ENCODE data around the gene TTC7B.

DNA sequence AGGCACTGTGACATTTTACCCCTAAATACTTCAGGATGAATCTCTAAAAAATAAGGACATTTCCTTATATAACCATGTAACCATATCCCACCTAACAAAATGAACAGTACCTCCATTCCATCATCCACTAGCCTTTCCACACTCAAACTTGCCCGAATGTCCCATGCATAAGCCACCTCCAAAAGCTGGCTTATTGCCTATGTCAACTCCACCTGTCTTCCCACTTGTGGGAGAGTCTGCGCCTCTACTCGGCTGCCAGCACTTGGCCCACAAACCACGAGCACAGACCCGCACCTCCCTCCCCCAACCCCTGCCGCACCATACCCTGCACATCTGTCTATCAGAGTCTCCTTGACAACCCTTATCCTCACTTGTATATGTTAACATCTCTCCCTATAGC, 253.6 kb downstream of the TTC7B start:
- TF ChIP-seq, protein P1, sequence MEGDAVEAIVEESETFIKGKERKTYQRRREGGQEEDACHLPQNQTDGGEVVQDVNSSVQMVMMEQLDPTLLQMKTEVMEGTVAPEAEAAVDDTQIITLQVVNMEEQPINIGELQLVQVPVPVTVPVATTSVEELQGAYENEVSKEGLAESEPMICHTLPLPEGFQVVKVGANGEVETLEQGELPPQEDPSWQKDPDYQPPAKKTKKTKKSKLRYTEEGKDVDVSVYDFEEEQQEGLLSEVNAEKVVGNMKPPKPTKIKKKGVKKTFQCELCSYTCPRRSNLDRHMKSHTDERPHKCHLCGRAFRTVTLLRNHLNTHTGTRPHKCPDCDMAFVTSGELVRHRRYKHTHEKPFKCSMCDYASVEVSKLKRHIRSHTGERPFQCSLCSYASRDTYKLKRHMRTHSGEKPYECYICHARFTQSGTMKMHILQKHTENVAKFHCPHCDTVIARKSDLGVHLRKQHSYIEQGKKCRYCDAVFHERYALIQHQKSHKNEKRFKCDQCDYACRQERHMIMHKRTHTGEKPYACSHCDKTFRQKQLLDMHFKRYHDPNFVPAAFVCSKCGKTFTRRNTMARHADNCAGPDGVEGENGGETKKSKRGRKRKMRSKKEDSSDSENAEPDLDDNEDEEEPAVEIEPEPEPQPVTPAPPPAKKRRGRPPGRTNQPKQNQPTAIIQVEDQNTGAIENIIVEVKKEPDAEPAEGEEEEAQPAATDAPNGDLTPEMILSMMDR (IDR thresholded peaks at IDR 0.05; ENCODE audit: insufficient read depth, low read length, poor library complexity, severe bottlenecking) = no peak
- no peak for TF ChIP-seq EZH2phosphoT487 (conservative IDR thresholded peaks at IDR 0.05; ENCODE audit: low read length)

All from SU-DHL-6 (cell line).